GM21526 (cell line): ENCODE measurements around the gene WBP1L.
"Not testable (repeated sequence)": the region's sequence is repeated elsewhere in the genome, so short reads cannot be mapped to it uniquely, and the experiment has no call there.

Experiments used
- ATAC-seq: cut with Tn5 transposase; IDR thresholded peaks from one replicate; pipeline ENCODE4 v1.9.1; 2021; ENCODE audit warnings: moderate library complexity; ENCODE audit not compliant: unreplicated experiment, low FRiP score

The WBP1L gene

DNA sequence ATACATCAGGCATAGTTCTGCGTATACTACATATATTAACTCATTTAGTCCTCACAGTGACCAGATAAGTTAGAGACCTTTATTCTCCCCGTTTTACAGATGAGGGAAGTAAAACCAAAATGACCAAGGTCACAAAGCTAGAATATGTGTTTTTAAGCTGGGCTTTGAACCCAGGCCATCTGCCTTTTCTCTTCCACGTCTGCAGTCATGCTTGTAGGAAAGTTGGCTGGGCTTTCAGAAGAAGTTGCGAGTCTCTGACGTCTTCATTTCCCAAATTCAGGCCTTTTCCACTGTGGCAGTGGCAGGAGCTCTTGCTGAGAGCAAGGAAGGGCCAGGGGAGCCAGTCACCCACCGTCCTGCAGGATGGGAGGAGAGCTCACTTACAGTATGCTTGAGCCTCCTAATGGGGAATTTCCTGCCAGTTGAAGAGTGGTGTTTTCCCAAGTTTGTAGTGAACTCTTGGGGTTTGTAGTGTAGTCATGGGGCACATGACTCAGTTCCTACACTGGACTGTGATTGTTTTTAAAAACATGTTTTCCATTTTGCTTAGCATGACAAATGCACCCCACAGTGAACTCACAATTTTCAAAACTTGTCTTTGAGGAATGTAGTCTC is 59.3 kb downstream of the WBP1L start:
- no peak for ATAC-seq

DNA sequence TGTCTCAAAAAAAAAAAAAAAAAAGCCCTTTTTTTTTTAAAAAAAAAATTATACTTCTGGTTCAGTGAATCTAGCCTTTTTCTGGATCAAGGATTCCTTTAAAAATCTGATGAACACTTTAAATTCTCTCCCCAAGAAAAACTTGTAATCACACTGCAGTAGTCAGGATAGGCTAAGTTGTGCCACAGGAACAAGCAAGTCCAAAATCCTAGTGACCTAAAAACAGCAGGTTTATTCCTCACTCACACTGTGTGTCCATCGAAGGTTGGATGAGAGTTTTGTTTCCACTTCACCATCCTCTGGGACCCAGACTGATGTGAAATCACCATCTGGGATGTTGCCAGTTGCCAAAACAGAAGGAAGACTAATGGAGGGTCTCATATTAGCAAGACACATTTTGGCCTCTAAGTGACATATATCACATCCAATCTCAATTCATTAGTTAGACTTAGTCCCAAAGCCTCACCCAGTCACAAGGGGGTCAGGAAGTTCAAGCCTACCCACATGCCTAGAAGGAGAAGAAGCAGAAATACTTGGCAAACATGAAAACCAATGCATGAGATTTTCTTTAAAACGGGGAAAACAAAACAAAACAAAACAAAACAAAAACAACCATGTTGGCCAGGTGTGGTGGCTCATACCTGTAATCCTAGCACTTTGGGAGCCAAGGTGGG is 60.8 kb downstream of the WBP1L start:
- no peak for ATAC-seq

DNA sequence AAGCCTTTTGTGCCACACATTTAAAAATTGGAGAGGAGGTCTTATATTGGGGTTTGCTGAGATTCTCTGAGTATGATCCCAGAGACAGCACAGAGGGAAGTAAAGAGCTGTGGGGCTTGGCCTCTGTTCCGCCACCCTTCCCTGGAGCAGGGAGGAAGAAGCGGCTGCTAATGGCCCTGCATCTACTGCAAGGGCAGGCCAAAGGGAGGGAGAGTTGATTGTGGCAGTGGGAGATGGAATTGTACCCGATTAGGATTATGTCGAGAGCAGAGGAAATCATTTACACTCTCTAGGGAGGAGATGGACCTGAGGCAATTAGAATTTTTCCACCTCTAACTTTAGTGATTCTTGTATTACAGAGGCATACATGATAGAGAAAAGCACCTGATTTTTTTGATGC is 64.6 kb downstream of the WBP1L start:
- no peak for ATAC-seq

DNA sequence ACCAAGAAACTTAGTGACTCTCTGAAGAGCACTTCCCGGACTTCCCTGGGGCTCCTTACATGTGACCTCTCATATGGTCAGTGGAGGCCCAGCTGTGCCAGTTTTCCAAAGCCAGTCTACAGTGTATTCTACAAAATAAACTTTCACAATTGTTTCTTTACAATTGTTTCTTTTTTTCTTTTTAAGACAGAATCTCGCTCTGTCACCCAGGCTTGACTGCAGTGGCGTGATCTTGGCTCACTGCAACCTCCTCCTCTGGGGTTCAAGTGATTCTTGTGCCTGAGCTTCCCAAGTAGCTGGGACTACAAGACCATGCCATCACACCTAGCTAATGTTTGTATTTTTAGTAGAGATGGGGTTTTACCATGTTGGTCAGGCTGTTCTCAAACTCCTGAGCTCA is 67.6 kb downstream of the WBP1L start:
- ATAC-seq = no peak

DNA sequence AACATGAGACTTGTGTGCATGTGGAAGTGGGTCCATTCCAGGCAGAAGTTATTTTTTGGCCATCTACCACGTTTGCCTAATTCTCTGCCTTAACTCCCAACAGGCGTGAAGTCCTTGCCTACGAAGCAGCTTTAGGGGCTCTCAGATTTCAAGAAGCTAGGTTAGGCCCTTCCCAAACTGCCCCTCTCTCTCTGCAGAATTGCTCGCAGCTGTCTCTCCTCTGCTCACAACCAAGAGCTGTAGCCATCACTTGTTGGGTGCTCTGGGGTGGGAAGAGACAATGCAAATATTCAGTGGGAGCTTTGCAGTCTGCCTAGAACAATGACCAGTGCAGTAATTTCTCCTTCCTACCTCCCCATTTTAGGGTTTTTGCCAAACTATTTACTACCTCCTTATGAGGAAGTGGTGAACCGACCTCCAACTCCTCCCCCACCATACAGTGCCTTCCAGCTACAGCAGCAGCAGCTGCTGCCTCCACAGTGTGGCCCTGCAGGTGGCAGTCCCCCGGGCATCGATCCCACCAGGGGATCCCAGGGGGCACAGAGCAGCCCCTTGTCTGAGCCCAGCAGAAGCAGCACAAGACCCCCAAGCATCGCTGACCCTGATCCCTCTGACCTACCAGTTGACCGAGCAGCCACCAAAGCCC is 68.6 kb downstream of the WBP1L start:
- no peak for ATAC-seq

DNA sequence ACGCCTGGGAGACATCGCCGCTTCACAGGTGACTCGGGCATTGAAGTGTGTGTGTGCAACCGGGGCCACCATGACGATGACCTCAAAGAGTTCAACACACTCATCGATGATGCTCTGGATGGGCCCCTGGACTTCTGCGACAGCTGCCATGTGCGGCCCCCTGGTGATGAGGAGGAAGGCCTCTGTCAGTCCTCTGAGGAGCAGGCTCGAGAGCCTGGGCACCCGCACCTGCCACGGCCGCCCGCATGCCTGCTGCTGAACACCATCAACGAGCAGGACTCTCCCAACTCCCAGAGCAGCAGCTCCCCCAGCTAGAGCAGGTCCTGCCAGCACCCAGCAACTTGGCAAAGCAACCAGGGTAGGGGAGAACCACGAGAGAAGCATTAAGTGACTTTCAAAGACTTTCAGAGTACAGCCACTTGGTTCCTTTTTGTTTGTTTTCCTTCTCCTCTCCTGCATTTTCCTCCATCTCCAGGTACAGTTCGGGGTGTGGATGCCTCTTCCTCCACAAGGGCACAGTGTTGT is 69.3 kb downstream of the WBP1L start:
- no peak for ATAC-seq

DNA sequence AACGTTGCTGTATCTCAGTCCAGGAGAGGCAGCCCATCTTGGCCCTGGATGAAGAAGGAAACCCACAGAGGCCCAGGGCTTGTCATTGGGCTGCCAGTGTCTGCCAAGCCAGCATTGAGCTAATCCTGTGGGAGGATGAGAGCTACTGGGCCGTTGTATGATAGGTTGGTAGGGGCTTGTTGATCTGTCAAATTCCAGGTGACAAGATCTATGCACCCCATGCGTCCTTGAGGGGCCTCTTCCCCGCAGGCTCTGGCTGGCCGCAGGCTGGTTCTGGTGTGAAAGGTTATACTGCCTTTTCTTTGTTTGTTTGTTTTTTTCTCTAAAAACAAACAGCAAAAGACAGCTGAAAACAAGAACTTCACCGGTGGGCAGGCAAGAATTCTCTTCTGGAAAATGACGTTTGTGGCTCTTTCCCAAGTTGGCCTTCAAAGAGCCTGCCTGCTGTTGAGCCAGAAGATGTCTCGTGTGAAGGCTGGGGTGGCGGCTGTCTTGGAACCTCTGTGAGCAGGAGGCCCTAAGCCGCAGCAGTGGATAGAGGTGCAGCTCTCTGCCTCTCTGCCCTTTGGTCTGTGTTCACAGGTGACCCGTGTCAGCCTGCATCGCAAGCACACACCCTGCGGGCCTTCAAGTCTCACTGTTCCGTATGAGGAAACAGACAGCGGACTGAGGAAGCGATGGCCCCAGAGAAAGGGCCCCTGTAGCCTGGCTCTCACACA is 70.1 kb downstream of the WBP1L start:
- no peak for ATAC-seq

DNA sequence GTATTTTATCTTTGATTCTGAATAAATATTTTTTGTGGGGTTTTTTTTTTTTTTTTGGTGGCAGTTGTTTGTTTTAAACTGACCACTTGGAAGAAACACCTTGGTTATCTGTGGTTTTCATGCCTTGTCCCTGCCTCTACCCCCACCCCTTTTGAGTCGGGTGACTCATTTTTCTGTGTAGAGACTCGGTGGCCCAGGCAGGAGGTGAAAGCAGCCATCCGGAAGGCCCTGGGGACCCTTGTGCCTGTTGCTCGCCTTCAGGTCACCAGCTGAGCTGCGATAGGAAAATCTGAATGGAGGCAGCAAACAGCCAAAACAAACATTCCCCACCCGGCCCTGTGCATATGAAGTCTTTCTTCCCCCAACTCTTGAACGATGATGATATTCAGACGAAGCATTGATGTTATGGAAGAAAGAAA is 70.7 kb downstream of the WBP1L start:
- ATAC-seq = no peak

DNA sequence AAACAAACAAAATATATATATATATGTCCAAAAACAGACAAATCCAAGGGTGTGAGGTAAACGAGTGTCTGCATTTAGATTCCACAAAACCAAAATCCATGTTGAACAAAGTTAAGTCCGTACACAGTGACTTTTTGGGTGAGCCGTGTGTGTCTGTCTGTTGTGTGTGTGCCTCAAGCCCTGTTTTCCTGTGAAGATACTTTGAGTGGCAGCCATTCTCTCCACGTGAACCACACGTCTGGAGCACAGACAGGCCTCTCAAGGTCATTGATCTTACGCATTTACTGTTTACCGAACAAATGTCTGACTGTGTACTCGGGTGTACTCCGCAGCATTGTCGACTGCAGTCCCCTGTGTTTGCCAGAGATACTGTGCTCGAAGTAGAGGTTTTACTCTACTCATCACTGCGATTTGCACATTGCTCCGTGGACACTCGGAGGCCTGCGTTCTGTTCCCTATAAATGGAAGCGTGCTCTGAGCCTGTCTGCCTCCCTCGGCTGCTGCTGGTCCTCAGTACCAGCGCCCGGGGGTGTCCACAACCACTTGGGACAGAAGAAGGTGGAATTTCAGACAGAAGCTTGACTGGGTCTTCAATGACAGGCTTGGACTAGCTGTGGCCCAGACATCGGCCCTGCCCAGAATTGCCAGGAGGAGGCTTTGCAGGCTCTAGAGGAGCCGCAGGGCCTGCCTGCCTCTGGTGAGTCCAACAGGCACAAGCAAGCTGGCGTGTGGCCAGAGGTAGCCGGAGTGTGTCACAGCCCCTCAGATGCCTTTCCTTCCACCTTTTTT is 71.3 kb downstream of the WBP1L start:
- ATAC-seq = no peak

DNA sequence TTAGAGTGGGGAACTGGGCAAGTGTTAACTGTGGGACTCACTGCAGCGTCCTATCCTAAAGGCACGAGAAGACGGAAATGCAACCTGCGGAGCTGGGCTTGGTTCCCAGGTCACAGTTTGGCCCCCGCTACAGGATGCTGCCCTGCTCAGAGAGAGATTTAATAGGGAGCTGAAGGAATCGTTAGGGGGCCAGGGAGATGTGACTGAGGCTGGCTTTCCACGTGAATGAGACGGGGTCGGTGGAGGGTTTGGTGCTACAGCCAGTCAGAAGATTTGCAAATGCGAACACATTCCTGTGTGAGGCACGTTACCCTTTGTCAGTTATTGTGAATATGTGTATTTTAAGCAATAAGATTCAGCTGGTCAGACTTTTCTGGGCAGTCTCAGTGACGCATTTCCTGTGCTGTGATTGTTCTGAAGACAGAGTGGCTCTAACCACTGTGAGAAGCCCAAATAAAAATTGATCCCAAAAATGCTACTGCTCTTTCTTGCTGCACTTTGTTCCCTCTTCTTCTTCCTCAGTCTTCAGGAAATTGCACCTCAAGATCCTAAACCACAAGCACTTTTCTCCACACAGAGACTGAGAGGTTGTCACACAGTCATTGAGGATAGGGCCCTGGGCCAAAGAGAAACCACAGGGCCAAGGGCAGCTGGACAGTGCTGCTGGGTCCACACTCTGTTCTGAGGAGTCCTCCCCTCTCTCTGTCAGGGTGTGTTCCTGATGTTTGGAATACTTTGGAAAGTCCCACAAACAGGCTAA is 72.2 kb downstream of the WBP1L start:
- ATAC-seq = no peak

DNA sequence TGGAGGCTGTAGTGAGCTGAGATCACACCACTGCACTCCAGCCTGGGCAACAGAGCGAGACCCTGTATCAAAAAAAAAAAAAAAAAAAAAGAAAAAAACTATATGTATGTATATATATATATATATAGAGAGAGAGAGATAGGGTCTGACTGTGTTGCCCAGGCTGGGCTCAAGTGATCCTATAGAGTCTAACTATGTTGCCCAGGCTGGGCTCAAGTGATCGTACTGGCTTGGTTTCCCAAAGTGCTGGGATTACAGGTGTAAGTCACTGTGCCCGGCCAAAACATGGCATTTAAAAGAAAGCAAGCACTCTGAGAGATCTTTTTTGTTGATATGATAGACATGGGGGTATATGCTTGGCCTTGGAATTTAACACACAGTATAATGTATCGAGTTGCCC is 73.4 kb downstream of the WBP1L start:
- no peak for ATAC-seq

DNA sequence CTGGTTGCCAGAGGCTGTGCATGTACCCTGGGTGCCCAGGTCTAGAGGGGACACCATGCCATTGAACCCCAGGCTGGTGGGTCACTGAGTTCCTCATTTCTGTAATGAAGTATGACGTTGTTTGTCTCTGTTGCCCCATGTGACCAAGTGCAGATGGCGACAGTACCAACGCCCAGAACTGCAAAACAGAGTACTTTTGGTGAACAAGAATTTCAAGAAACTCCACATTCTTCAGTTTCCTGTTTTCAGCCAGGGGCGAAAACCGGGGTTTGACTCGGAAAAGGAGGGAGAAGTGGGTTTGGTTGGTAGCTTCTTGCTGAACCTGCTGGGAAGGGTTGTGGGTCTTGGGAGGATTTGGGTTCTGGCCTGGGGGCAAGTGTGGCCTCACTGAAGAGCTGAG is 75.3 kb downstream of the WBP1L start:
- ATAC-seq = no peak

DNA sequence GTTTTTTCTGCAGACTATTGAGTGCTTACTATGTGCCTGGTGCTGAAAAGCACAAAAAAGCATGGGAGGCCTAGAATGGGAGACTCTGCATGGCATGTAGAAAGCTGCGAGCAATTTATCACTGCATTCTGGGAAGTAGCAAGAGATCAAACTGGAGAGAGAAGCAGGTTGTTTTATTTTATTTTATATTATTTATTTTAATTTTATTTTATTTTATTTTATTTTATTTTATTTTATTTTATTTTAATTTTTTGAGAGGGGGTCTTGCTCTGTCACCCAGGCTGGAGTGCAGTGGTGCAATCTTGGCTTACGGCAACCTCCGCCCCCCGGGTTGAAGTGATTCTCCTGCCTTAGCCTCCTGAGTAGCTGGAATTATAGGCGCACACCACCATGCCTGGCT is 76.3 kb downstream of the WBP1L start:
- not testable (repeated sequence) for ATAC-seq

DNA sequence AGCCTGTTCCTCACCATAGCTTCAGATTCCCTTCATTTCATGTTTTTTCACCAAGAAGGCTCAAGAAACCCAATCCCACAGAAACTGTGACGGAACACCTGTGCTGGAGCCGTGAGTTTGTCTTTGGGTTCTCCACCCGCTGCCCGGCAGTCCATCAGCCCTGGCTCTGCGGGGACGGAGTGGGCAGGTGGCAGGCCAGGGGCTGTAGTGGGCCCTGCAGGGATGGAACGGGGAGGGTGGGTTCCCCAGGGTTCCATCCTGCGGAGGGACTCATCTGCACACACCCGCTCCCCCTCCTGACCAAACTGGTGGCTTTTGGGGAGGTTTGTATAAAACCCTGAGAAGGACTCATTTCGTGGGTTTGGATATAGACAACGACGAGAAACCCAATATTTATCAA is 78.5 kb downstream of the WBP1L start:
- no peak for ATAC-seq

DNA sequence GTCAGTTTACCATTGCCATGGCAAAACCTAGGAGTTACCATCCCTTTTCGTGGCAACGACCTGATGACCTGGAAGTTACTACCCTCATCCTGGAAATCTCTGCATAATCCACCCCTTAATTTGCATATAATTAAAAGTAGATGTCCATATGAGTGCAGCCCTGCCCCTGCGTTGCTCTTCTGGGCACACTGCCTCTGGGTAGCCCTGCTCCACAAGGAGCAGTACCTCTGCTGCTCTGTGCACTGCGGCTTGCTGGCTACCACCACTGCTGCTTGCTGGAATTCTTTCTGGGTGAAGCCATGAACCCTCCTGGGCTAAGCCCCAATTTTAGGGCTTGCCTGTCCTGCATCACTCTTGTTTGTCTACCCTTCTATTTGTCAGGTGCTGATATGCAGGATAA is 80.9 kb downstream of the WBP1L start:
- no peak for ATAC-seq

DNA sequence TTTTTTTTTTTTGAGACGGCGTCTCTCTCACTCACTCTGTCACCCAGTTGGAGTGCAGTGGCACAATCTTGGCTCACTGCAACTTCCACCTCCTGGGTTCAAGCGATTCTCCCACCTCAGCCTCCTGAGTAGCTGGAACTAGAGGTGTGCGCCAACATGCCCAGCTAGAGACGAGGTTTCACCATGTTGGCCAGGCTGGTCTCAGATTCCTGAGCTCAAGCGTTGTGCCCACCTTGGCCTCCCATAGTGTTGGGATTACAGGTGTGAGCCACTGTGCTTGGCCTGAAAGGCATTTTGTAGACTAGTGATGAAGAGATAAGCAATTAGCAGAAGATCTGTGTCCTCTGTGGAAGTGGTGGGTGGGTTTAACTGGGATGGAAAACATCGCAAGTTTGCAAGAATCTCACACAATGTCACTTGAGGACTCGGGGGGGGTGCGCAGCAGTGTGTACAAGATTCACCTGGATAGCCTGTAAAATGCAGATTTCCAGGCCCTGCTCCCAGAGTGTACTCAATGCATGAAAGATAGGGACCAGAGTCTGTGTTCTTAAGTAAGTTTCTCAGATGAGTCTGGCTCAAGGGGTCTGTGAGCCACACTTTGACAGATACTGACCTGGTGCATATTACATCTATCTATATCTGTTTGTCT is 82.5 kb downstream of the WBP1L start:
- no peak for ATAC-seq

DNA sequence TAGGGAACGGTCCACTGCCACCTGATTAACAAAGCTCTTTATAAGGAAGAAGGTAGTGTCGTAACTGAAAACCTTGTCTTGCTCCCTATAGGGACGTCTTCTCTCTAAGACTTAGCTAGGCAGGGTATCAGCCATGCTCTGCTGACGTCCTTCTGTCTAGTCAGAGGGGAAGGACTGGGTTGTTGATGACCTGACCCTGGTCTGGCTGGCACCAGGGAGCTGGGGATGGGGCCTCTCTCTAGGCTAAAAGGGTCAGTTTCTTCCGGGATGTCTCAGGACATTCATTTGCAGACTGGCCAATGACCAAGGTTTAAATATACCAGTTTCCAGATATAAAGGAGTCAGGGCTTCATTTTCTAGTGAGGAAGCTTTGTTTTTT is 83.8 kb downstream of the WBP1L start:
- ATAC-seq = no peak

DNA sequence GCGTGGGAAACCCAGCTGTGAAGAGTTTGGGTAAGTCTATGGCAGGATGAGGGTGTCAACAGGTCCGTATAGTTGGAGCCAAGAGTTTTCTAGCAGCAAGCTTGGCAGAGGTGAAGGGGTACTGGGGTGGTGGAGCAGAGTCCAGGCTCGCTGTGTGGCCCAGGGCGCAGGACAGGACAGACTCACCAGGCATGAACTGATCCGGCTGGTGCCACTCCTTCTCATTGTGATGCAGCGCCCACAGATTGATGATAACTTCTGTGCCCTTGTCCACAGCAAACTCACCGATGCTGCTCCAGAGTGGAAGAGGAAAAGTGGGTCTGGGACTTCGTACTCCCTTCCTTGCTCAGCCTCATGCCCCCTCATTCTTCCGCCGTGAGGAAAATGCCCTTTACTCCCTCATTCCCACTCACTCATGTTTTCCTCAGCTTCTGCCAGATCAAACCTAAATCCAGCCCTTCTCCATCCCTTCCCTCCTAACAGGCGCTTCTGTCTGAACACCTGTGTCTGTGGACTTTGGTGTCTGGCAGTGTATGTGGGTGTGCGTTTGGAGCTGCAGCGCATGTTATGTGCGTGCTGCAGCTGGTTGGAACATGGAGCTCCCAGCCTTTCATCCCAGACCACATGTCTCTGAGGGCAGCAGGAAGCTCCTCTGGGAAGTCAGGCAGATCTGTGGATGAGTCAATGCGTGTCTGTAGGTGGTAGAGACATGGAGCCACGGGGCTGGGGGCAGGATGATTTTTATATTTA is 87.7 kb downstream of the WBP1L start:
- no peak for ATAC-seq

DNA sequence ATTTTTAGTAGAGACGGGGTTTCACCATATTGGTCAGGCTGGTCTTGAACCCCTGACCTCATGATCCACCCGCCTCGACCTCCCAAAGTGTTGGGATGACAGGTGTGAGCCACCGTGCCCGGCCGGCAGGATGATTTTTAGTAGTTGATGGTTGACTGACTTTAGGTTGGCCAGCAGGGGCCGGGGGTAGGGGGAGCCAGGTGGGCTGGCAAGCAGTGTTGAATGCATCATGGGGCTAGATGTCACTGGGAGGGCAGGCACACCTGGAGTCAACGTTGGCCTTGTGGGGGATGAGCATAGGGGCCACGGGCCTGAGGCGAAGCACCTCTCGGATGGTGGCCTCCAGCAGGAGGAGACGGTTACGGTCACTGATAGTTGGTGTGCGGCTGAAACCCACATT is 88.5 kb downstream of the WBP1L start:
- no peak for ATAC-seq
